Gastroesophageal sphincter (tissue), 4 donors: ENCODE results near the gene SPDL1. TPM values are rescaled to one million over a fixed set of nuclear protein-coding genes. Genes with fewer than 3 reads are reported as not detected.

Experiments used
- ATAC-seq: fragments of 150-250 bp; one replicate; pipeline ENCODE4 v1.9.1; 2016; ENCODE audit warnings: mild to moderate bottlenecking, moderate library complexity
- H3K27ac ChIP-seq, 4 donors: fragments of 200-600 bp; sonication (generic) in 3 of 4; 1 replicate in 3 of 4; 2 replicates in 1 of 4; pipeline ENCODE4 v1.5.1; 2016 to 2019
- H3K27me3 ChIP-seq: fragments of 200-600 bp; sonication (generic); one replicate; pipeline ENCODE4 v1.5.1; 2019
- H3K36me3 ChIP-seq, 2 donors: fragments of 200-600 bp; sonication (generic); one replicate each; pipeline ENCODE4 v1.5.1; 2019; ENCODE audit warnings: control low read depth in 1 of 2
- H3K4me1 ChIP-seq, 3 donors: fragments of 200-600 bp; sonication (generic); 1 replicate in 2 of 3; 2 replicates in 1 of 3; pipeline ENCODE4 v1.5.1; 2016 to 2019; ENCODE audit warnings: control low read depth in 2 of 3
- H3K4me3 ChIP-seq, 2 donors: fragments of 200-600 bp; sonication (generic); one replicate each; pipeline ENCODE4 v1.5.1; 2019; ENCODE audit warnings: mild to moderate bottlenecking in 1 of 2, moderate library complexity in 1 of 2
- H3K9me3 ChIP-seq, 3 donors: fragments of 200-600 bp; sonication (generic); one replicate each; pipeline ENCODE4 v1.5.1; 2017 to 2019; ENCODE audit warnings: control low read depth in 2 of 3
- EP300 ChIP-seq: sonication (generic); formaldehyde crosslinking; IDR thresholded peaks from one replicate; pipeline ENCODE4 v1.6.1; 2017; ENCODE audit warnings: antibody characterized with exemption, mild to moderate bottlenecking
- POLR2A ChIP-seq, 2 donors: fragments of 450-650 bp; IDR thresholded peaks; one replicate each; pipeline ENCODE4 v1.6.1; 2017; ENCODE audit warnings: antibody characterized with exemption in 2 of 2, mild to moderate bottlenecking in 2 of 2, moderate library complexity in 1 of 2
- POLR2AphosphoS5 ChIP-seq: sonication (generic); formaldehyde crosslinking; IDR thresholded peaks from one replicate; pipeline ENCODE4 v1.6.1; 2017; ENCODE audit warnings: antibody characterized with exemption
- WGBS, 2 donors: methylation state at CpG; one replicate each; pipeline ENCODE4 v1.1.5; 2018; ENCODE audit warnings: low coverage in 1 of 2; 5-methylcytosine and 5-hydroxymethylcytosine counted together
- total RNA-seq, 4 donors: library from RNA; depleted of rRNA; stranded (reverse); fragments of >200 nt; gene quantifications; one replicate each; pipeline ENCODE4 v1.1.0, GENCODE V29; 2016
- TF ChIP-seq, protein P1 (sequence below), 4 experiments: fragments of 200-600 bp in 2 of 4; fragments of 450-650 bp in 2 of 4; sonication (generic) in 1 of 4; IDR thresholded peaks; one replicate each; pipeline ENCODE4 v1.5.1; 2017 to 2019; ENCODE audit warnings: antibody characterized with exemption in 4 of 4, mild to moderate bottlenecking in 2 of 4, moderate library complexity in 2 of 4

The SPDL1 gene
- total RNA-seq, 4 donors from 2014 or later = 5.7 to 10.1 (median 6.7) TPM

DNA sequence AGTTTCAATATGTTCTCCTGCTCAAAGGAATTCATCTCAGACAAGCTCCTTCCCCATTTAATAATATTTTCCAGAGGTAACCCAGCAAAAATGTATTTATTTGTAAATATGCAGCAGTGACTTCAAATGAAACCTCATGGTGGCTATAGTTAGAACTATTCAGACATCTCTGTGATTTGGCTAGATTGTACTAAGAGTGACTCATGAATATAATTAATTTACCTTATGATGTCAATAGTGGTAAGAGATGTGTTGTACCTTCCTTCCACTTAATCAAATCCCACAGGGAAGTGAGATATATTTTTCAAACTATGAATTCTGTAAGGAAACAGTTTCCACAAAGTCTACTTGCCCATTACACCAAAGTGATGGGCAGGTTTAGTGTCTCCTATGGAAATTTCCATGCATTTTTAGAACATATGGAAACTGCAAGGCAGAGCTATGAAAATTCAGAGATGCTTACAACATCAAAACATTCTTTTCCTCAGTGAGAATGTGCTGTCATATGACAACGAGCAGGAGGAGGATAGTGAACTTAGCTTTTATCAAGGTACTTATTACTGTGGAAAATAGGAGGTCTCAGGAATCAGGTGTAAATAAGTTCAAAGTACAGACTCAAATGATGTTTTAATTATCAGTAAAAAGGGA, 34.0 kb upstream of the SPDL1 start:
- Histone ChIP-seq H3K9me3 (no peaks in the 10 kb centered on the region), H3K4me3 (no peak overlapping the region), H3K4me1 (no peaks in the 10 kb centered on the region), H3K36me3 (no peaks in the 10 kb centered on the region), H3K27ac (no peak overlapping the region), H3K27me3 (no peaks in the 10 kb centered on the region)
- no peak for ATAC-seq
- WGBS, 2 donors = 17 to 44% methylated on average over 1 of the region's 1 CpG
- TF ChIP-seq, protein P1, sequence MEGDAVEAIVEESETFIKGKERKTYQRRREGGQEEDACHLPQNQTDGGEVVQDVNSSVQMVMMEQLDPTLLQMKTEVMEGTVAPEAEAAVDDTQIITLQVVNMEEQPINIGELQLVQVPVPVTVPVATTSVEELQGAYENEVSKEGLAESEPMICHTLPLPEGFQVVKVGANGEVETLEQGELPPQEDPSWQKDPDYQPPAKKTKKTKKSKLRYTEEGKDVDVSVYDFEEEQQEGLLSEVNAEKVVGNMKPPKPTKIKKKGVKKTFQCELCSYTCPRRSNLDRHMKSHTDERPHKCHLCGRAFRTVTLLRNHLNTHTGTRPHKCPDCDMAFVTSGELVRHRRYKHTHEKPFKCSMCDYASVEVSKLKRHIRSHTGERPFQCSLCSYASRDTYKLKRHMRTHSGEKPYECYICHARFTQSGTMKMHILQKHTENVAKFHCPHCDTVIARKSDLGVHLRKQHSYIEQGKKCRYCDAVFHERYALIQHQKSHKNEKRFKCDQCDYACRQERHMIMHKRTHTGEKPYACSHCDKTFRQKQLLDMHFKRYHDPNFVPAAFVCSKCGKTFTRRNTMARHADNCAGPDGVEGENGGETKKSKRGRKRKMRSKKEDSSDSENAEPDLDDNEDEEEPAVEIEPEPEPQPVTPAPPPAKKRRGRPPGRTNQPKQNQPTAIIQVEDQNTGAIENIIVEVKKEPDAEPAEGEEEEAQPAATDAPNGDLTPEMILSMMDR (IDR thresholded peaks at IDR 0.05) = no peak

DNA sequence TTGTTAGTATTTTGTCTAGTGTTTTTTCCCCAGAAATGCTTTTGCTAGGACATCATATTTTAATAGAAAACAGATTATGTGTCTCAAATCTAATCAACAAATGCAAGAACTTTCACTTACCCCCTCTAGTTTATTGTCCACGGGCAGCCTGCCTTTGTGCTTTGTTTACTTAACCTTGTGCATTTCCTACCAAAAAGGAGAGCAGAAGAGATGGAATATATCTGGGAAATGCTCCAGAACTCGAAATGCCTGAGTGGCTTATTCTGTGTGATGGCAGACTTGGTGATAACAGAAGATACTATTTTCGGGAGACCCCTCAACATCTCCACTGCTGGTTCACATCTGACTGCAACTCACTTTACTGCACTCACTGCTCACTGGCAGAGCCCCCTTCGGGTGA, 33.3 kb upstream of the SPDL1 start:
- H3K36me3 ChIP-seq = no peaks in the 10 kb centered on the region
- WGBS, 2 donors = 20 to 24% methylated on average over 3 to 4 of the region's 4 CpGs
- H3K4me1 ChIP-seq = no peaks in the 10 kb centered on the region
- H3K27me3 ChIP-seq = no peaks in the 10 kb centered on the region
- H3K9me3 ChIP-seq = no peaks in the 10 kb centered on the region
- no peak for ATAC-seq
- TF ChIP-seq POLR2AphosphoS5 (no peak), POLR2A (IDR thresholded peaks at IDR 0.05) (no peak), EP300 (no peak)
- TF ChIP-seq, protein P1 (IDR thresholded peaks at IDR 0.05) = no peak
- H3K27ac ChIP-seq = no peak overlapping the region
- H3K4me3 ChIP-seq = no peak overlapping the region

DNA sequence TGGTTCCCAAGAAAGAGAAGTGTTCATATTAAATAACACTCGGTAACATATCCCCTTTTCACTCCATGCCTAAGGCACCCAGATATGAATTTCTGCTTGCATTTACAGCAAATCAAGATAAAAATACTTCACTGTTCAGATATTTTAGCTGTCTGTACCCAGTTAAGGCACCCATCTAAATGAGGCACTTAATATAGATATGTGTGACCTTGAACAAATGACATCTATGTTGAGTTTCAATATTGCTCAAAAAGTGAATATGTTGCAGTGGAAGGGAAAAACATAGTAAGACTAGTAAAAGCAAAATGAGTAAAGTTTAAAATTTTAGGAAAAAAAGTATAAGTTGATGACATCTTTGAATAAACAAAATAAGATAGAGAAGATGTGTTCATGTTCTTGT, 32.4 kb upstream of the SPDL1 start:
- no peak overlapping the region for H3K4me3 ChIP-seq
- no peaks in the 10 kb centered on the region for H3K4me1 ChIP-seq
- H3K27ac ChIP-seq = no peak overlapping the region
- ATAC-seq = no peak
- no peaks in the 10 kb centered on the region for H3K27me3 ChIP-seq
- 100% methylated on average over 1 of the region's 1 CpG for WGBS, 2 donors
- no peak for TF ChIP-seq EP300
- TF ChIP-seq POLR2AphosphoS5 = no peak
- TF ChIP-seq, protein P1 (IDR thresholded peaks at IDR 0.05) = no peak
- TF ChIP-seq POLR2A (IDR thresholded peaks at IDR 0.05) = no peak
- H3K9me3 ChIP-seq = peaks cover 0 to under 1% (median 0%) of the 10 kb centered on the region in 3 donors
- H3K36me3 ChIP-seq = no peaks in the 10 kb centered on the region

DNA sequence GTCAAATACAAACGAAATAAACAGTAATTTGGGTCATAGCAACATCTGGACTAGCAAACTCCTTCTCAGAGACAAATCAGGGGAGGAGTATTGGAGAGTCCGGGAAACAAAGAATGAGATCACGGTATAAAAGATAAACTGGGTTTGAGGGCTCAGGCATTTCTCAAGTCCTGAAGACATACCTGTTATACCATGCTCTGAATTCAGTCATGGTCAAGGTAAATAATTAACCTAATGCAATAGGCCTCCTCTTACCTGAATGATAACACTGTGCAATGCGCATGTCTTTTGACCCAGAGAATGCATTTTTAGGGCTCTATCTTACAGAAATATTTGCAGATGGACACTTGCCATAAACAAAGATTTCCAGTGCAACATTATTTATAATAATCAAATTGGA, 31.9 kb upstream of the SPDL1 start:
- no peaks in the 10 kb centered on the region for H3K4me1 ChIP-seq
- no peaks in the 10 kb centered on the region for H3K36me3 ChIP-seq
- H3K27me3 ChIP-seq = no peaks in the 10 kb centered on the region
- no peak for ATAC-seq
- 51 to 57% methylated on average over 4 of the region's 4 CpGs for WGBS, 2 donors
- TF ChIP-seq, protein P1 (IDR thresholded peaks at IDR 0.05) = no peak
- TF ChIP-seq EP300 (no peak), POLR2AphosphoS5 (no peak)
- H3K9me3 ChIP-seq = peaks cover 0 to 6% (median 0%) of the 10 kb centered on the region in 3 donors
- H3K27ac ChIP-seq = no peak overlapping the region
- no peak overlapping the region for H3K4me3 ChIP-seq

DNA sequence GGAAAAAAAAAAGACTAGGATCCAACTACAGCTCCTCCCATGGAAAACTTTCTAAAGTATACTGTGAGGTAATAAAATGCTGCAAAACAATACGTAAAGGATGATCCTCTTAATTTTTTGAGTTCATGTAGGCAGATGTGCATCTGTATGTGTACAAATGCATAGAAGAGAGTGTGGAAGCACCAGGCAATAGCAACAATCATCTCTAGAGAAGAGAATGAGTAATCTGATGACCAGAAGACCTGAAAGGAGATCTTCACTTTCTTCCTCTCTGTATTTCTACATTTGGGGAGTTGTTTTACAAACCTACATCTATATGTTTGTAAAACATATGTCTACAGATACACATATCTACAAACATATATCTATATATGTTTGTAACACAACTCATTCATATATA, 29.3 kb upstream of the SPDL1 start:
- ATAC-seq = no peak
- Histone ChIP-seq H3K27ac (no peak overlapping the region), H3K4me3 (no peak overlapping the region), H3K4me1 (no peaks in the 10 kb centered on the region), H3K9me3 (peaks cover 0 to 23% (median 0%) of the 10 kb centered on the region in 3 donors), H3K36me3 (no peaks in the 10 kb centered on the region), H3K27me3 (no peaks in the 10 kb centered on the region)
- WGBS, 2 donors = 65 to 85% methylated on average over 1 of the region's 1 CpG
- TF ChIP-seq POLR2A (IDR thresholded peaks at IDR 0.05) (no peak), POLR2AphosphoS5 (no peak), EP300 (no peak)
